ENCODE measurements around the gene MUC5AC.

The MUC5AC gene

DNA sequence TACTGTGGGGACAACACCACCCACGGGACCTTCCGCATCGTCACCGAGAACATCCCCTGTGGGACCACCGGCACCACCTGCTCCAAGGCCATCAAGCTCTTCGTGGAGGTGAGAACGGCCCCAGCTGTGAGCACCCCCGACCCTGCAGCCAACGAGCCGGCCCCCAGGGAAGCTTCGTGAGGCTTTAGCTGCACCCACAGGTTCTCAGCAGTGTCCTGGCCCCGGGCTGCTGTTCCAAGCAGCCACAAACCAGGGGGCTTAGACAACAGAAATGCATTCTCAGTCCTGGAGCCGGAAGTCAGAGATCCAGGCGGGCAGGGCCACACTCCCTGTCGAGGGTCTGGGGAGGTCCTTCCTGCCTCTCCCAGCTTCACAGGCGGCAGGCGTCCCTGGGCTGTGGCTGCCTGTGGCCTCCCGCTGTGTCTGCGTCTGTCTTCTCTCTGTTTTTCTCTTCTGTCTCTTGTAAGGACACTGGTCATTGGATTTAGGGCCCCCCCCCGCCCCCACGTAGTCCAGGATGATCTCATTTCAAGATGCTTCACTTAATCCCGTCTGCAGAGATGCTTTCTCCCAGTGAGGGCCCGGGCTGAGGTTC is 77.7 kb downstream of the MUC5AC start:
- TF ChIP-seq, protein P1, sequence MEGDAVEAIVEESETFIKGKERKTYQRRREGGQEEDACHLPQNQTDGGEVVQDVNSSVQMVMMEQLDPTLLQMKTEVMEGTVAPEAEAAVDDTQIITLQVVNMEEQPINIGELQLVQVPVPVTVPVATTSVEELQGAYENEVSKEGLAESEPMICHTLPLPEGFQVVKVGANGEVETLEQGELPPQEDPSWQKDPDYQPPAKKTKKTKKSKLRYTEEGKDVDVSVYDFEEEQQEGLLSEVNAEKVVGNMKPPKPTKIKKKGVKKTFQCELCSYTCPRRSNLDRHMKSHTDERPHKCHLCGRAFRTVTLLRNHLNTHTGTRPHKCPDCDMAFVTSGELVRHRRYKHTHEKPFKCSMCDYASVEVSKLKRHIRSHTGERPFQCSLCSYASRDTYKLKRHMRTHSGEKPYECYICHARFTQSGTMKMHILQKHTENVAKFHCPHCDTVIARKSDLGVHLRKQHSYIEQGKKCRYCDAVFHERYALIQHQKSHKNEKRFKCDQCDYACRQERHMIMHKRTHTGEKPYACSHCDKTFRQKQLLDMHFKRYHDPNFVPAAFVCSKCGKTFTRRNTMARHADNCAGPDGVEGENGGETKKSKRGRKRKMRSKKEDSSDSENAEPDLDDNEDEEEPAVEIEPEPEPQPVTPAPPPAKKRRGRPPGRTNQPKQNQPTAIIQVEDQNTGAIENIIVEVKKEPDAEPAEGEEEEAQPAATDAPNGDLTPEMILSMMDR (IDR thresholded peaks at IDR 0.05) = no peak

GRCh38 chr11:1235901-1236315 is 78.2 kb downstream of the MUC5AC start:
- TF ChIP-seq, protein P1 (IDR thresholded peaks at IDR 0.05) = no peak

DNA sequence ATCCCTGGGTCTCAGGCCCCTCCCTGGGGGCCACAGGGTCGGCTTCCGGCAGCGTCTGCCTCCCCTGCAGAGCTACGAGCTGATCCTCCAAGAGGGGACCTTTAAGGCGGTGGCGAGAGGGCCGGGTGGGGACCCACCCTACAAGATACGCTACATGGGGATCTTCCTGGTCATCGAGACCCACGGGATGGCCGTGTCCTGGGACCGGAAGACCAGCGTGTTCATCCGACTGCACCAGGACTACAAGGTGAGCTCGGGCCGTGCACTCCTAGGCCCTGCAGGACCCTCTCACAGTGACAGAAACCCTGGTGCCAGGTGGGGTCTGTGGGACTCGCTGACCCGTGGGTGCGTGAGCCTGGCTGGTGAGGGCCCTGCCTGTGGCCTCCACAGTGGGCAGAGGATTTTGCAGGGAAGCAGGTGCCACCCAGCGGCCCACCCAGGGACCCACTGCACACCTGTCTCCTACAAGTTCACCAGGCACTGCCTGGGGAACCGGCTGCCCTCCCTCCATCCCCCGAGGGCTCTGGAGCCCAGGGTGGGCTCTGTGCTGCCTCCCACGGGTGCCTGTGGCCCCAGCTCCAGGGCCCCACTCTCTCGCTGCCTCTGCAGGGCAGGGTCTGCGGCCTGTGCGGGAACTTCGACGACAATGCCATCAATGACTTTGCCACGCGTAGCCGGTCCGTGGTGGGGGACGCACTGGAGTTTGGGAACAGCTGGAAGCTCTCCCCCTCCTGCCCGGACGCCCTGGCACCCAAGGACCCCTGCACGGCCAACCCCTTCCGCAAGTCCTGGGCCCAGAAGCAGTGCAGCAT is 78.8 kb downstream of the MUC5AC start:
- TF ChIP-seq, protein P1 (IDR thresholded peaks at IDR 0.05) = no peak

GRCh38 chr11:1237128-1237580 is 79.4 kb downstream of the MUC5AC start:
- TF ChIP-seq, protein P1 (IDR thresholded peaks at IDR 0.05) = no peak

- TF ChIP-seq, protein P1 (IDR thresholded peaks at IDR 0.05) = no peak
Observed at GRCh38 chr11:1237851-1238250, 80.1 kb downstream of the MUC5AC start.

DNA sequence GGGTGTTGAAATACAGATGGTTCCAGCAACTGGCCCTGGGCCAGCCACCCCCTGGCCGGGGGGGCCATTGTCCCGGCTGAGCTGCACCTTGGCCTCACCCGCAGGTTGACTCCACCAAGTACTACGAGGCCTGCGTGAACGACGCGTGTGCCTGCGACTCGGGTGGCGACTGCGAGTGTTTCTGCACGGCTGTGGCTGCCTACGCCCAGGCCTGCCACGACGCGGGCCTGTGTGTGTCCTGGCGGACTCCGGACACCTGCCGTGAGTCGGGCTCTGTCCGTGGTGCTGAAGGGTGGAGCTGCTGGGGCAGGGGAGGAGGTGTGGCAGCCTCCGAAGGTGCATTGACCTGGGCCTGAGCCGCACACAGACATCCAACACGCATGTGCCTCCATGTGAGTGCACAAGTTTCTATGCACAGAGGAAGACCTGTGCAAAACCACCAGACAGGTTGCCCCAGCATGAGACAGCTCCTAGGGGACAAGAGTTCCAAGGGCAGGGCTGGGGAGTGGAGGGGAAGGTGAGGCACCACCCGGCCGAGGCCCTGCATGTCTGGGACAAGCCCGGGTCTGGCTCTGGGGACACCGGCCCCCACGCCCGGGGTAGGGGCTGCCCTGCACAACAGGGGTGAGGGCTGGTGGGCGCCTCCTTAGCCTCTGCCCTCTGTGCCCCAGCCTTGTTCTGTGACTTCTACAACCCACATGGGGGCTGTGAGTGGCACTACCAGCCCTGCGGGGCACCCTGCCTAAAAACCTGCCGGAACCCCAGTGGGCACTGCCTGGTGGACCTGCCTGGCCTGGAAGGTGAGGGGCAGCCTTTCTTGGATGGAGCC is 81.2 kb downstream of the MUC5AC start:
- TF ChIP-seq, protein P1 (IDR thresholded peaks at IDR 0.05) = no peak

- TF ChIP-seq, protein P1 (IDR thresholded peaks at IDR 0.05) = no peak
Observed at GRCh38 chr11:1239596-1240205, 81.9 kb downstream of the MUC5AC start.

All from LNCAP (cell line).